ENCODE measurements around the gene PDZD7.

GRCh38 chr10:101020427-101021075, 10.4 kb downstream of the PDZD7 start:
- no peak for TF ChIP-seq CTCF (IDR thresholded peaks at IDR 0.05)
- TF ChIP-seq EP300 (IDR thresholded peaks at IDR 0.05): no peak
- no peak for TF ChIP-seq POLR2A (IDR thresholded peaks at IDR 0.05)
